Prostate gland (tissue), 2 donors: ENCODE measurements around the gene OR2C1. TPM values are rescaled to one million over a fixed set of nuclear protein-coding genes. Genes with fewer than 3 reads are reported as not detected.

Experiments
- DNase-seq: peaks from one replicate; pipeline ENCODE4 v3.0.0-alpha.2; 2019; ENCODE audit warnings: low spot score
- H3K27ac ChIP-seq, 2 donors: fragments of 200-600 bp; sonication (generic); 2 replicates each; pipeline ENCODE4 v1.5.1; 2017 to 2019
- H3K27me3 ChIP-seq: fragments of 200-600 bp; sonication (generic); replicated peaks from 2 replicates; pipeline ENCODE4 v1.5.1; 2019; ENCODE audit not compliant: insufficient read depth
- H3K36me3 ChIP-seq, 2 donors: fragments of 200-600 bp; sonication (generic); 1 replicate in 1 of 2; 2 replicates in 1 of 2; pipeline versions ENCODE4 v1.5.1 to v1.8.1; 2017 to 2019
- H3K4me1 ChIP-seq: fragments of 200-600 bp; sonication (generic); replicated peaks from 2 replicates; pipeline ENCODE4 v1.5.1; 2019
- H3K4me3 ChIP-seq, 2 donors: fragments of 200-600 bp; sonication (generic); 2 replicates each; pipeline ENCODE4 v1.5.1; 2017 to 2019
- H3K9me3 ChIP-seq: fragments of 200-600 bp; sonication (generic); 2 replicates; pipeline ENCODE4 v1.5.1; 2017
- CTCF ChIP-seq, 4 experiments: fragments of 200-600 bp in 2 of 4; fragments of 450-650 bp in 2 of 4; sonication (generic) in 2 of 4; IDR thresholded peaks; 1 replicate in 3 of 4; 2 replicates in 1 of 4; pipeline ENCODE4 v1.5.1; 2016 to 2019; ENCODE audit warnings: antibody characterized with exemption in 4 of 4, mild to moderate bottlenecking in 2 of 4, moderate library complexity in 2 of 4
- POLR2A ChIP-seq: fragments of 450-650 bp; IDR thresholded peaks from one replicate; pipeline ENCODE4 v1.6.1; 2016; ENCODE audit warnings: antibody characterized with exemption, mild to moderate bottlenecking
- POLR2AphosphoS5 ChIP-seq: sonication (generic); formaldehyde crosslinking; IDR thresholded peaks from one replicate; pipeline ENCODE4 v1.6.1; 2017; ENCODE audit warnings: antibody characterized with exemption
- WGBS: methylation state at CpG from one replicate; pipeline ENCODE4 v1.1.5; 2018; 5-methylcytosine and 5-hydroxymethylcytosine counted together
- intact Hi-C: fragments of 100-400 bp; cut with DNase I; formaldehyde crosslinking; loops from one replicate; pipeline ENCODE4 v1.14.2; 2022
- total RNA-seq, 2 donors: library from RNA; depleted of rRNA; stranded (reverse); fragments of >200 nt; gene quantifications; one replicate each; pipeline ENCODE4 v1.1.0, GENCODE V29; 2016

The OR2C1 gene
- total RNA-seq, 2 donors from 2014 or later, result 1.1 TPM; not detected in 1

- DNase-seq, result no peak
- intact Hi-C loops, result no loop called here
- Histone ChIP-seq H3K4me3 (no peak overlapping the region), H3K36me3 (peaks cover 2 to 6% of the 10 kb centered on the region in 2 donors), H3K4me1 (no peaks in the 10 kb centered on the region), H3K27ac (no peak overlapping the region), H3K9me3 (peaks cover 2% of the 10 kb centered on the region), H3K27me3 (no peaks in the 10 kb centered on the region)
- TF ChIP-seq CTCF (IDR thresholded peaks at IDR 0.05) (no peak), POLR2AphosphoS5 (no peak), POLR2A (no peak)
Measured at GRCh38 chr16:3377917-3378316, 22.2 kb downstream of the OR2C1 start.

GRCh38 chr16:3383045-3383448 is 27.4 kb downstream of the OR2C1 start:
- Histone ChIP-seq H3K36me3 (peaks cover 14 to 31% of the 10 kb centered on the region in 2 donors), H3K4me1 (no peaks in the 10 kb centered on the region), H3K9me3 (peaks cover 2% of the 10 kb centered on the region), H3K4me3 (no peak overlapping the region), H3K27me3 (no peaks in the 10 kb centered on the region), H3K27ac (no peak overlapping the region)
- DNase-seq, result no peak
- TF ChIP-seq CTCF (IDR thresholded peaks at IDR 0.05) (no peak), POLR2A (no peak), POLR2AphosphoS5 (no peak)
- intact Hi-C loops, result no loop called here
- WGBS, result 97% methylated on average over 10 of the region's 10 CpGs

DNA sequence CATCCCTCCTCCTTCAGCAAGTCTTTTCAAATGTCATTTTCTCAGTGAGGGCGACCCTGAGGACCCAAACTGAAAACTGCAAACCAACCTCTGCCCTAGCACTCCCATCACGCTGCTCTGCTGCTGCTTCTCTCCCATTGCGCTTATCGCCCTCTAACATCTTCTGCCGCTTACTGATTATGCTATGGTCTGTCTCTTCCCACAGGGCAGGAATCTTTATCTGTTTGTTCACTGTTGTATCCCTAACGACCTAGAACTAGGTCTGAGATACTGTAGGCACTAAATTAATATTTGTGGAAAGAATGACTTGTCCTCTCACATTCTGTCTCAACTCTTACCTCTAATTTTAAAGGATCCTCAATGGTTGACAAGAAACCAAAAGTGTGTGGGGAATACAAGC is 32.6 kb downstream of the OR2C1 start:
- DNase-seq, result no peak
- Histone ChIP-seq H3K36me3 (peaks cover 14 to 24% of the 10 kb centered on the region in 2 donors), H3K4me1 (no peaks in the 10 kb centered on the region), H3K4me3 (no peak overlapping the region), H3K27me3 (no peaks in the 10 kb centered on the region), H3K27ac (no peak overlapping the region), H3K9me3 (no peaks in the 10 kb centered on the region)
- intact Hi-C loops, result no loop called here
- WGBS, result 96% methylated on average over 6 of the region's 6 CpGs
- TF ChIP-seq POLR2AphosphoS5 (no peak), POLR2A (no peak), CTCF (IDR thresholded peaks at IDR 0.05) (no peak)

DNA sequence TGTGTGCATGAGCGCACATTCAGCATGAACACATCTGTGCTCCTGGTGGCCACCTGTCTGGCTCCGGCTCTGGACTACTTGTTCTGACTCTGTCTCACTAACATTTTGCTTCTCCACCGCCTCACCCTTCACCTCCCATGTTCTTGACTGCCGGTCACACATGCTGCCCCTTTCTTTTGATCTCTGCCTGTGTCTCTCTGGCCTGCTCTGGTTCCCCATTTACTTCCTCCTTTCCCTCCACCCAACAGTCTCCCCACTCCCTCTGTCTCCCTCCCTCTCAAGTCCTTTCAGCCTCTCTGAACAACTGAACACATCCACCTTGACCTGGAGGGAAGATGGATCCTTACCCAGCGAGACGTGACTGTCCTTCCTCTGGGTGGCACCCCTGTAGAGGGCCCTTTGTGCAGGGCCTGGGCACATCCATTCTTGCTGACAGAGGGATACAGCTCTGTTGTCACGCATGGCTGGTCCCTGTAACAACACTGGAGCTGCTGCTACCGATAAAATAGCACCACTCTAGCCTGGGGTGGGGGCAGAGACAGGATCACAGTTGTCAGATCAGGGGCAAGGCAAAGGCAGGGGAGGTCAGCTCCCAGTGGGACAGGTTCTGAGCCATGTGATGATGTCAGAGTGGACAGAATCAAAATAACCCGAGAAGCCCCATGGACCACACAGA is 34.1 kb downstream of the OR2C1 start:
- no peak overlapping the region for H3K4me3 ChIP-seq
- TF ChIP-seq POLR2A, result no peak
- TF ChIP-seq POLR2AphosphoS5, result no peak
- TF ChIP-seq CTCF (IDR thresholded peaks at IDR 0.05), result no peak

GRCh38 chr16:3400446-3400778 is 44.7 kb downstream of the OR2C1 start:
- no peak for TF ChIP-seq POLR2A
- TF ChIP-seq POLR2AphosphoS5, result no peak
- TF ChIP-seq CTCF (IDR thresholded peaks at IDR 0.05), result no peak
- 0% methylated on average over 18 of the region's 18 CpGs for WGBS
- peaks cover 0 to 13% of the 10 kb centered on the region in 2 donors for H3K36me3 ChIP-seq
- peak overlapping the region; percentile 59 to 70 for H3K27ac ChIP-seq
- no peaks in the 10 kb centered on the region for H3K9me3 ChIP-seq
- peak overlapping the region; percentile 57 to 65 for H3K4me3 ChIP-seq
- intact Hi-C loops, result loop anchor here (2.0 to 10.0 kb wide), 2 partner anchors 58 to 96 kb away; partner anchors contain the start of genes TIGD7 and ZNF75A
- H3K27me3 ChIP-seq, result no peaks in the 10 kb centered on the region
- no peak for DNase-seq
- no peaks in the 10 kb centered on the region for H3K4me1 ChIP-seq

More for the DNA sequence above, 34.1 kb downstream of the OR2C1 start:
- H3K27ac ChIP-seq, result no peak overlapping the region
- H3K9me3 ChIP-seq, result no peaks in the 10 kb centered on the region
- no peaks in the 10 kb centered on the region for H3K27me3 ChIP-seq
- intact Hi-C loops, result no loop called here
- WGBS, result 84% methylated on average over 9 of the region's 9 CpGs
- H3K4me1 ChIP-seq, result no peaks in the 10 kb centered on the region
- DNase-seq, result no peak
- peaks cover 9 to 14% of the 10 kb centered on the region in 2 donors for H3K36me3 ChIP-seq
